Hepatocyte (in vitro differentiated cells): Measurements from ENCODE around the gene FGD4. TPM values are rescaled to one million over a fixed set of nuclear protein-coding genes. Genes with fewer than 3 reads are reported as not detected.

ENCODE experiments used
- DNase-seq: peaks from one replicate; pipeline ENCODE4 v3.0.0-alpha.2; 2016; ENCODE audit warnings: low spot score
- H2AFZ ChIP-seq: fragments of 200-600 bp; sonication (generic); 2 replicates; pipeline ENCODE4 v1.6.0; 2016; ENCODE audit warnings: antibody characterized with exemption, mild to moderate bottlenecking
- H3K27ac ChIP-seq: fragments of 200-600 bp; sonication (generic); 2 replicates; pipeline ENCODE4 v1.5.1; 2016; ENCODE audit warnings: mild to moderate bottlenecking
- H3K27me3 ChIP-seq: fragments of 200-600 bp; sonication (generic); 2 replicates; pipeline ENCODE4 v1.6.1; 2016
- H3K36me3 ChIP-seq: fragments of 200-600 bp; sonication (generic); replicated peaks from 2 replicates; pipeline ENCODE4 v1.5.1; 2016; ENCODE audit warnings: low read depth; ENCODE audit not compliant: insufficient read depth
- H3K4me1 ChIP-seq: fragments of 200-600 bp; sonication (generic); 2 replicates; pipeline ENCODE4 v1.5.1; 2016; ENCODE audit warnings: mild to moderate bottlenecking, moderate library complexity; ENCODE audit not compliant: insufficient read depth
- H3K4me2 ChIP-seq: fragments of 200-600 bp; sonication (generic); 2 replicates; pipeline ENCODE4 v1.6.0; 2016
- H3K4me3 ChIP-seq: fragments of 200-600 bp; sonication (generic); 2 replicates; pipeline ENCODE4 v1.5.1; 2016; ENCODE audit warnings: mild to moderate bottlenecking
- H3K79me2 ChIP-seq: fragments of 200-600 bp; sonication (generic); 2 replicates; pipeline ENCODE4 v1.6.0; 2017; ENCODE audit warnings: mild to moderate bottlenecking
- H3K9me2 ChIP-seq: fragments of 200-600 bp; sonication (generic); replicated peaks from 2 replicates; pipeline ENCODE4 v1.6.0; 2017; ENCODE audit warnings: mild to moderate bottlenecking; ENCODE audit not compliant: insufficient read depth
- H3K9me3 ChIP-seq: fragments of 200-600 bp; sonication (generic); 2 replicates; pipeline ENCODE4 v1.5.1; 2016; ENCODE audit warnings: low read depth, mild to moderate bottlenecking
- H4K20me1 ChIP-seq: fragments of 200-600 bp; sonication (generic); 2 replicates; pipeline ENCODE4 v1.6.0; 2016; ENCODE audit warnings: mild to moderate bottlenecking; ENCODE audit not compliant: insufficient read depth, poor library complexity, severe bottlenecking
- EZH2 ChIP-seq: fragments of 200-600 bp; sonication (generic); IDR thresholded peaks from 2 replicates; pipeline ENCODE4 v1.6.1; 2016; ENCODE audit warnings: antibody characterized with exemption, mild to moderate bottlenecking, borderline replicate concordance
- EZH2phosphoT487 ChIP-seq: fragments of 200-600 bp; sonication (generic); IDR thresholded peaks from one replicate; pipeline ENCODE4 v1.6.1; 2018; ENCODE audit warnings: antibody characterized with exemption, mild to moderate bottlenecking, low read depth, moderate library complexity; ENCODE audit not compliant: unreplicated experiment, severe bottlenecking
- WGBS: methylation state at CpG from one replicate; pipeline ENCODE4 v1.1.6; 2016; ENCODE audit warnings: low lambda C conversion rate; ENCODE audit errors: missing lambda C conversion rate; 5-methylcytosine and 5-hydroxymethylcytosine counted together
- polyA plus RNA-seq: library from polyadenylated mRNA; unstranded; fragments of >200 nt; fragmentation: Nextera tagmentation; extraction: Ambion mirVana; gene quantifications from 2 replicates; pipeline ENCODE4 v1.2.1, GENCODE V29; 2016
- total RNA-seq: library from RNA; depleted of rRNA; stranded (reverse); fragments of >200 nt; gene quantifications from 2 replicates; pipeline ENCODE4 v1.2.3, GENCODE V29; 2014
- TF ChIP-seq, protein P1 (sequence below): fragments of 200-600 bp; sonication (generic); IDR thresholded peaks from 2 replicates; pipeline ENCODE4 v1.5.1; 2016; ENCODE audit warnings: antibody characterized with exemption, mild to moderate bottlenecking; ENCODE audit not compliant: poor library complexity

FGD4 gene
- total and polyA plus RNA-seq, 2 experiments from 2014 or later: 15.2 to 41.5 TPM

DNA sequence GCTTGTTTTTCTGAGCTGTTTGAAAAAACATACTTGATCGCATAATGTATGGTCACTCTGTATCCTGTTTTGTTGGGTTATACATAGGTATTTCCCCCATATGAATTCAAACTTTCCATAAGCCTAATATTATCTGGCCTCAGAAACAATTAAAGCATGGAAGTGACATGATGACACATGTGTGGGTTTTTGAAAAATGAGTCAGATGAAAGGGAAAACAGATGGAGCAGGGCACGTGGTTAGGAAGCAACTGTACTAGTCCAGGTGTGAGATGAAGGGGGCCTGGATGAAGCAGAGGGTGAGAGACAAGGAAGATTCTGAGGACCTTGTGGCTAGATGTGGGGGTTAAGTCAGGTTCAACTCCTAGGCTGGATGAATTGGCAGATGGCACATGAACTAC, 187.0 kb downstream of the FGD4 start:
- Histone ChIP-seq H2AFZ (no peak overlapping the region), H3K9me3 (no peaks in the 10 kb centered on the region), H3K36me3 (no peaks in the 10 kb centered on the region), H3K79me2 (peaks cover 3% of the 10 kb centered on the region), H3K9me2 (no peaks in the 10 kb centered on the region), H3K4me1 (no peaks in the 10 kb centered on the region), H3K4me3 (no peak overlapping the region), H4K20me1 (peaks cover 3% of the 10 kb centered on the region), H3K27ac (no peak overlapping the region), H3K27me3 (no peaks in the 10 kb centered on the region), H3K4me2 (no peak overlapping the region)
- DNase-seq: no peak
- WGBS: 54% methylated on average over 2 of the region's 2 CpGs
- TF ChIP-seq, protein P1, sequence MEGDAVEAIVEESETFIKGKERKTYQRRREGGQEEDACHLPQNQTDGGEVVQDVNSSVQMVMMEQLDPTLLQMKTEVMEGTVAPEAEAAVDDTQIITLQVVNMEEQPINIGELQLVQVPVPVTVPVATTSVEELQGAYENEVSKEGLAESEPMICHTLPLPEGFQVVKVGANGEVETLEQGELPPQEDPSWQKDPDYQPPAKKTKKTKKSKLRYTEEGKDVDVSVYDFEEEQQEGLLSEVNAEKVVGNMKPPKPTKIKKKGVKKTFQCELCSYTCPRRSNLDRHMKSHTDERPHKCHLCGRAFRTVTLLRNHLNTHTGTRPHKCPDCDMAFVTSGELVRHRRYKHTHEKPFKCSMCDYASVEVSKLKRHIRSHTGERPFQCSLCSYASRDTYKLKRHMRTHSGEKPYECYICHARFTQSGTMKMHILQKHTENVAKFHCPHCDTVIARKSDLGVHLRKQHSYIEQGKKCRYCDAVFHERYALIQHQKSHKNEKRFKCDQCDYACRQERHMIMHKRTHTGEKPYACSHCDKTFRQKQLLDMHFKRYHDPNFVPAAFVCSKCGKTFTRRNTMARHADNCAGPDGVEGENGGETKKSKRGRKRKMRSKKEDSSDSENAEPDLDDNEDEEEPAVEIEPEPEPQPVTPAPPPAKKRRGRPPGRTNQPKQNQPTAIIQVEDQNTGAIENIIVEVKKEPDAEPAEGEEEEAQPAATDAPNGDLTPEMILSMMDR: no peak
- TF ChIP-seq EZH2 (no peak), EZH2phosphoT487 (no peak)

DNA sequence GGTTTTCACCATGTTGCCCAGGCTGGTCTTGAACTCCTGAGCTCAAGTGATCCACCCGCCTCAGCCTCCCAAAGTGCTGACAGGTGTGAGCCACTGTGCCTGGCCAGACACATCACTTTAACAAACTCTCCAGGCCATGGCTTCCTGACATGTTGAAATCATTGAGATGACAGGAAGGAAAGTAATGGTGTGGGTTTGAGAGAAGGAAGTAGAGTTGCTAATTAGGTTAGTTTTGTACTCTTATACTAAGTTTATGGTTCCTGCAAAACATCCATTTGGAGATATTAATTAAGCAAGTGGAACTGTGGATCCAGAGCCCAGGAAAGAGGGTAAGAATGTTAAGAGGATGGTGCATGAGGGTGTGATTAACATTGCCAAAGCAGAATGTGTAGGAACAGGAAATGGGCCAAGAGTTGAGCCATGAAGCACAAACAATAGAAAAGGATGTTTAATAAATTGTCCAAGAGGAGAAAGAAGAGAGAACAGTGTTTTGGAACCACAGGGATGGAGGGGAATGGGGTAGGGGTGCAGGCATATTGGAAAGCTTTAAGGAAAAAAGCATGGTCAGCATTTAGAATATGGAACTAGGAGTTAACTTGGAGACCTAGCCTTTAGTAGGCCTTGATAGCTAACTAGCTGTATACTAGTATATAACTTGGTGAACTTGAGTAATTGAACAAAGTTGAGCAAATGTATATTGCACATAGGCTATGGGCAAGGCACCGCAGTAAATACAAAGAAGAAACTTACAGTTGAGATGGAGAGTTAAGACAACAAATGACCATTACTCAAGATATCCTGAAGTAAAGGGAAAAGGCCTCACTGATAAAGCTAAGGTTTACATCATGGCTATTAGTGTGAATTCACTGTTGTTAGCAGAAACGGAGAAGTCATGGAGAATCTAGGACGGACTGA, 188.5 kb downstream of the FGD4 start:
- Histone ChIP-seq H3K27me3 (no peaks in the 10 kb centered on the region), H4K20me1 (peaks cover 3% of the 10 kb centered on the region), H3K27ac (no peak overlapping the region), H3K36me3 (no peaks in the 10 kb centered on the region), H3K9me2 (no peaks in the 10 kb centered on the region), H3K79me2 (peaks cover 3% of the 10 kb centered on the region), H3K9me3 (no peaks in the 10 kb centered on the region), H3K4me2 (no peak overlapping the region), H2AFZ (no peak overlapping the region), H3K4me3 (no peak overlapping the region), H3K4me1 (no peaks in the 10 kb centered on the region)
- no peak for DNase-seq
- TF ChIP-seq EZH2phosphoT487 (no peak), EZH2 (no peak)
- TF ChIP-seq, protein P1: no peak
- WGBS: 97% methylated on average over 4 of the region's 4 CpGs

DNA sequence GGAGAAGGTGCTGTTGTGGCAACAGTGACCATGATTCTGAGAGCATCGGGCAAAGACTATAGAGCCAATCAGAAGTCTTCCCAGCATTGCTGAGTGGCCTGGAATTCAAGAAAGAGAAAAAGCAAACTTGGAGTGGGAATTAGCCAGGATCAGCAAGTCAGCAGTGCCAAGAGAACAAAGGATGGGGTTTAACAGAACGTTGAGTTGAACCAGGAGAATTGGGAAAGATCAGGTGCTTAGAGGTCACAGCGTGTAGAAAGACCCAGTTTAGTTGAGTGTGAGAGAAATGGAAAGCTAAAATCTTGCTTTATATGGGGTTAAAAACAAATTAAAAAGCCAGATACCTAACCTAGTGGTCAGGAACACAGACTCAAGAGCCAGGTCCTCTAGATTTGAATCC, 189.2 kb downstream of the FGD4 start:
- Histone ChIP-seq H3K36me3 (no peaks in the 10 kb centered on the region), H4K20me1 (peaks cover 3% of the 10 kb centered on the region), H3K9me2 (no peaks in the 10 kb centered on the region), H3K79me2 (peaks cover 3% of the 10 kb centered on the region), H3K27ac (no peak overlapping the region), H3K4me3 (no peak overlapping the region), H3K9me3 (no peaks in the 10 kb centered on the region), H2AFZ (no peak overlapping the region), H3K27me3 (no peaks in the 10 kb centered on the region), H3K4me1 (no peaks in the 10 kb centered on the region), H3K4me2 (no peak overlapping the region)
- WGBS: 83% methylated on average over 3 of the region's 3 CpGs
- no peak for TF ChIP-seq EZH2
- TF ChIP-seq, protein P1: no peak
- no peak for TF ChIP-seq EZH2phosphoT487
- no peak for DNase-seq
